K562 (cell line): ENCODE data around the gene RPTN.

Source experiments
- ELF4 ChIP-seq: fragments of 450-650 bp; formaldehyde crosslinking; IDR thresholded peaks from 2 replicates; pipeline ENCODE4 v1.4.0; 2022; ENCODE audit warnings: missing genetic modification characterization
- FOXA1 ChIP-seq: fragments of 450-650 bp; IDR thresholded peaks from 2 replicates; pipeline ENCODE4 v1.6.1; 2016; ENCODE audit warnings: mild to moderate bottlenecking, borderline replicate concordance
- HDAC6 ChIP-seq: IDR thresholded peaks from 2 replicates; pipeline ENCODE4 v1.6.1; 2012; ENCODE audit warnings: low read depth, mild to moderate bottlenecking, control low read depth, inconsistent platforms, low read length, moderate library complexity
- POLR2A ChIP-seq: fragments of 450-650 bp; conservative IDR thresholded peaks from 2 replicates; pipeline ENCODE4 v1.6.1; 2016
- RCOR1 ChIP-seq, 2 experiments: IDR thresholded peaks; 2 replicates each; pipeline ENCODE4 v1.6.1; 2012; ENCODE audit warnings: low read depth in 2 of 2, low read length in 2 of 2, borderline replicate concordance in 1 of 2, improper control_type of control experiment in 1 of 2
- RNF2 ChIP-seq: sonication (generic); IDR thresholded peaks from 2 replicates; pipeline ENCODE4 v1.6.1; 2016
- SMAD4 ChIP-seq: fragments of 250-450 bp; sonication (Bioruptor Pico); conservative IDR thresholded peaks from 2 replicates; pipeline ENCODE4 v1.8.0; 2021; ENCODE audit warnings: inconsistent platforms, mild to moderate bottlenecking, moderate library complexity
- TAF1 ChIP-seq: IDR thresholded peaks from 2 replicates; pipeline ENCODE4 v1.6.1; 2011; ENCODE audit warnings: mild to moderate bottlenecking, low read length, moderate library complexity; ENCODE audit not compliant: insufficient read depth, control insufficient read depth, severe bottlenecking; ENCODE audit errors: extremely low read depth
- ZBTB8A ChIP-seq: fragments of 450-650 bp; IDR thresholded peaks from 2 replicates; pipeline ENCODE4 v1.6.1; 2018; ENCODE audit warnings: mild to moderate bottlenecking, moderate library complexity; ENCODE audit not compliant: partially characterized antibody
- TF ChIP-seq, protein P1 (sequence below), 2 experiments: IDR thresholded peaks; 2 replicates each; pipeline ENCODE4 v1.6.1; 2012; ENCODE audit warnings: improper control_type of control experiment in 2 of 2, low read depth in 2 of 2, low read length in 2 of 2, borderline replicate concordance in 1 of 2
- TF ChIP-seq, protein P2 (sequence below): fragments of 450-650 bp; IDR thresholded peaks from 2 replicates; pipeline ENCODE4 v1.6.1; 2017; ENCODE audit warnings: antibody characterized with exemption

DNA sequence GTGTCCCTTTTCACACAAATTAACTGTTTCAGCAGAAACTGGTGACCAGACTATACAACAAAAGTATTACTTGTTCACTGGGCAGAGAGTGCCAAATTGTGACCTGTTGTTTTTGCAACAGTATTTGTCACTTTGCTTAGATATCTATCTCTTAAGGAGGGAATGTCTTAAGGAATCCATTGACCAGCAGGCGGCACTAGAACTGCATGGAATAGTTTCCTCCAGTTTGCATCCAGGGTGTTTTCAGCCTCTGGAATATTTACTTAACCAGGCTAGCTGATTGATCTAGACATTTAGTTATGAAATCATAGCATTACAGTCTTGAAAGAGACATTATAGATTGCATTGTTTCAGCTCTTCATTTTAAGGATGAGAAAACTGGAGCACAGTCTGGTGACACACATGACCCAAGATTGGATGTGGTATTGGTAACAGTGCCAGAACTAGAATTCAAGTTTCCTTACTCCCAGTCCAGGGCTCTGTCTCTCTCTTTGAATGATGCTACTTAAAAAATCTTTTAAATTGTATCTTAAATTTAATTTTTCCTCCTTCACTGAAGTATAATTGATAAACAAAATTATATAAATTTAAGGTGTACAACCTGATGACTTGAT lies 16.9 kb downstream of the RPTN start:
- no peak for TF ChIP-seq ZBTB8A
- TF ChIP-seq RNF2, result no peak
- TF ChIP-seq, protein P1, sequence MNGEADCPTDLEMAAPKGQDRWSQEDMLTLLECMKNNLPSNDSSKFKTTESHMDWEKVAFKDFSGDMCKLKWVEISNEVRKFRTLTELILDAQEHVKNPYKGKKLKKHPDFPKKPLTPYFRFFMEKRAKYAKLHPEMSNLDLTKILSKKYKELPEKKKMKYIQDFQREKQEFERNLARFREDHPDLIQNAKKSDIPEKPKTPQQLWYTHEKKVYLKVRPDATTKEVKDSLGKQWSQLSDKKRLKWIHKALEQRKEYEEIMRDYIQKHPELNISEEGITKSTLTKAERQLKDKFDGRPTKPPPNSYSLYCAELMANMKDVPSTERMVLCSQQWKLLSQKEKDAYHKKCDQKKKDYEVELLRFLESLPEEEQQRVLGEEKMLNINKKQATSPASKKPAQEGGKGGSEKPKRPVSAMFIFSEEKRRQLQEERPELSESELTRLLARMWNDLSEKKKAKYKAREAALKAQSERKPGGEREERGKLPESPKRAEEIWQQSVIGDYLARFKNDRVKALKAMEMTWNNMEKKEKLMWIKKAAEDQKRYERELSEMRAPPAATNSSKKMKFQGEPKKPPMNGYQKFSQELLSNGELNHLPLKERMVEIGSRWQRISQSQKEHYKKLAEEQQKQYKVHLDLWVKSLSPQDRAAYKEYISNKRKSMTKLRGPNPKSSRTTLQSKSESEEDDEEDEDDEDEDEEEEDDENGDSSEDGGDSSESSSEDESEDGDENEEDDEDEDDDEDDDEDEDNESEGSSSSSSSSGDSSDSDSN (IDR thresholded peaks at IDR 0.05; ENCODE audit: borderline replicate concordance in 1 of 2, low read depth in 2 of 2, low read length in 2 of 2), result no peak
- TF ChIP-seq ELF4, result no peak
- TF ChIP-seq HDAC6, result no peak
- TF ChIP-seq SMAD4 (CRISPR knock-in tag), result no peak
- TF ChIP-seq RCOR1 (IDR thresholded peaks at IDR 0.05; ENCODE audit: borderline replicate concordance in 1 of 2, low read depth in 2 of 2, low read length in 2 of 2), result no peak
- no peak for TF ChIP-seq POLR2A
- no peak for TF ChIP-seq TAF1
- TF ChIP-seq, protein P2, sequence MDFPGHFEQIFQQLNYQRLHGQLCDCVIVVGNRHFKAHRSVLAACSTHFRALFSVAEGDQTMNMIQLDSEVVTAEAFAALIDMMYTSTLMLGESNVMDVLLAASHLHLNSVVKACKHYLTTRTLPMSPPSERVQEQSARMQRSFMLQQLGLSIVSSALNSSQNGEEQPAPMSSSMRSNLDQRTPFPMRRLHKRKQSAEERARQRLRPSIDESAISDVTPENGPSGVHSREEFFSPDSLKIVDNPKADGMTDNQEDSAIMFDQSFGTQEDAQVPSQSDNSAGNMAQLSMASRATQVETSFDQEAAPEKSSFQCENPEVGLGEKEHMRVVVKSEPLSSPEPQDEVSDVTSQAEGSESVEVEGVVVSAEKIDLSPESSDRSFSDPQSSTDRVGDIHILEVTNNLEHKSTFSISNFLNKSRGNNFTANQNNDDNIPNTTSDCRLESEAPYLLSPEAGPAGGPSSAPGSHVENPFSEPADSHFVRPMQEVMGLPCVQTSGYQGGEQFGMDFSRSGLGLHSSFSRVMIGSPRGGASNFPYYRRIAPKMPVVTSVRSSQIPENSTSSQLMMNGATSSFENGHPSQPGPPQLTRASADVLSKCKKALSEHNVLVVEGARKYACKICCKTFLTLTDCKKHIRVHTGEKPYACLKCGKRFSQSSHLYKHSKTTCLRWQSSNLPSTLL, result no peak
- TF ChIP-seq FOXA1, result no peak
